22Rv1 (cell line): Measurements from ENCODE around the gene MAPK1.

ENCODE experiments used
- CTCF ChIP-seq: fragments of 450-650 bp; IDR thresholded peaks from 2 replicates; pipeline ENCODE4 v1.5.1; 2017; ENCODE audit warnings: mild to moderate bottlenecking
- ZFX ChIP-seq: fragments of 450-650 bp; IDR thresholded peaks from 2 replicates; pipeline ENCODE4 v1.6.1; 2017; ENCODE audit warnings: antibody characterized with exemption, borderline replicate concordance

DNA sequence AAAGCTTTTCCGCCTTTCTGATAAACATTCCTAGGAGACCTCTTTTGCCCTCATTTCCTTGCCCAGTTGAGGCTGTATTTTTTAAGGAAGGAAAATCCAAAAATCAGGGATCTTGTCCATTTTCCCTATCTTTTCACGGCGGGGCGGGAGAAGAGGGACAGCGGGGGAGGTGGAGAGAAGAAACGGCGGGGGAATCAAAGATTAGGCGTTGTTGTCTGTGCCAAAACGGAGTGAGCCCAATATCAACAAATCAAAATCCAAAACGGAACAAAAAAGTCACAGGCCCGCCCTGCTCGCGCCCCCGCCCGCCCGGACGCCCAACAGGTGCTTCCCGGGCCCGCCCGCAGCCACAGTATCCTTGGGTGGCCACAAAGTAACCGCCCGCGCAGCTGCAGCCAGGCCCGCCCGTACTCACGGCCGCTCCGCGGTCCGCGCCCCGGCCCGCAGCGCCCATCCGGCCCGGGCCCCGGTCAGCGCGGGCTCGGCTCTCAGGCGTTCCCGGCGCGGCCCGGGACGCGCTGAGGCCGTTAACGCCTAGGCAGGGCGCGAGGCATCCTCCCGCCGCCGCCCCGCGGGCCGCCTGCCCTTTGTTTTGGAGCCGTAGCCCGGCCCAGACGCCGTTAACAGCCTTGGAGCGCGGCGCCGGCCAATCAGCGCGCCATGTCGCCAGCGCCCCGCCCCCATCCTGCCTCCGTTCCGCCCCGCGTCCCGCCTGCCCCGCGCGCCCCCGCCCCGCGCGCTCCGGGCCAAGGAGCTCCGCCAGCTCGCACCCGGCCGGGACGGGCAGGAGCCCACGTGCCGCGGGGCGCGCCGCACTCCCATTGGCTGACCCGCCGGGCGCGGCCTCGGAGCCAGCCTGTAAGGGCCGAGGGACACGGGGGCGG lies 132.0 kb downstream of the MAPK1 start, which contains the start of gene YPEL1:
- TF ChIP-seq CTCF (no peak), ZFX (no peak)
